ENCODE results near the gene BCDIN3D. TPM values are rescaled to one million over a fixed set of nuclear protein-coding genes. Genes with fewer than 3 reads are reported as not detected.

Gene BCDIN3D
- polyA plus RNA-seq, 1 donor (not counting 4 experiments of a cell fraction or from before 2014, with no cell fraction given): 3.7 TPM

DNA sequence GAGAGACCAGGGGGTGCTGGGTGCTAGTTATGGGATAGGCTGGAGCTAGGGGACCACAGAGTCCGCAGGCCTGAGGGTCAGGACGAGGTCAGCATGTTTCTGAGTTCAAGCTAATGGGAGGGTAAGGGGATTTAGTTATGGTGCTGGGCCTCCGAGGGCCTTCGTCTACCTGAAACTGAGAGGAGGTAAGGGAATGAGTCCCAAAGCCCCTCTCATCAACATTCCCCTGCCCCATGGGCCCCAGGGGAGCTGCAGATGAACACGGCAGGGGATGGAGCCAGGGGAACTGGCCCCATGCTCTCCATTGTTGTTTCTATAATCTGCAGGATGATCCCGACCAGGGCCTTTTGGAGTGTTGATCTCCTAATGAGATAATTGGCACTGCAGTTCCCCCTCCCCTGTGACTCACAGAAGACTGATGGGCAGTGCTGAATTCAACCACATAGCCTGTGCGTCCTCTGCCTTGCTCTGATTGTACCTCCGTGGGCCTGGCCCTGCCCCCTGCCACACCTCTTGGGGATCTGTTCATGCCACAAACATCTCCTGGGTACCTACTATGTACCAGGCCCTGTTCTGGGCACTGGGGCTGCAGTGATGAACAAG lies 39.4 kb upstream of the BCDIN3D start:
- DNase-seq (ENCODE audit: low read depth, low spot score): no peak
- Histone ChIP-seq H2AFZ (ENCODE audit: control insufficient read depth, low read length) (no peak overlapping the region), H3K9ac (ENCODE audit: control insufficient read depth, extremely low read depth, insufficient read depth, low read length) (no peak overlapping the region)

GRCh38 chr12:49881415-49882247 lies 38.7 kb upstream of the BCDIN3D start:
- dilution Hi-C loops (cut with MboI; ENCODE audit: extremely low pct_ligation_motif_present, low sequenced_read_pairs): no loop called here
- TF ChIP-seq EZH2 (IDR thresholded peaks at IDR 0.05; ENCODE audit: low read length): no peak
- TF ChIP-seq, protein P1, sequence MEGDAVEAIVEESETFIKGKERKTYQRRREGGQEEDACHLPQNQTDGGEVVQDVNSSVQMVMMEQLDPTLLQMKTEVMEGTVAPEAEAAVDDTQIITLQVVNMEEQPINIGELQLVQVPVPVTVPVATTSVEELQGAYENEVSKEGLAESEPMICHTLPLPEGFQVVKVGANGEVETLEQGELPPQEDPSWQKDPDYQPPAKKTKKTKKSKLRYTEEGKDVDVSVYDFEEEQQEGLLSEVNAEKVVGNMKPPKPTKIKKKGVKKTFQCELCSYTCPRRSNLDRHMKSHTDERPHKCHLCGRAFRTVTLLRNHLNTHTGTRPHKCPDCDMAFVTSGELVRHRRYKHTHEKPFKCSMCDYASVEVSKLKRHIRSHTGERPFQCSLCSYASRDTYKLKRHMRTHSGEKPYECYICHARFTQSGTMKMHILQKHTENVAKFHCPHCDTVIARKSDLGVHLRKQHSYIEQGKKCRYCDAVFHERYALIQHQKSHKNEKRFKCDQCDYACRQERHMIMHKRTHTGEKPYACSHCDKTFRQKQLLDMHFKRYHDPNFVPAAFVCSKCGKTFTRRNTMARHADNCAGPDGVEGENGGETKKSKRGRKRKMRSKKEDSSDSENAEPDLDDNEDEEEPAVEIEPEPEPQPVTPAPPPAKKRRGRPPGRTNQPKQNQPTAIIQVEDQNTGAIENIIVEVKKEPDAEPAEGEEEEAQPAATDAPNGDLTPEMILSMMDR (optimal IDR thresholded peaks at IDR 0.05 in 1 of 3, IDR thresholded peaks at IDR 0.05 in 1 of 3, conservative IDR thresholded peaks at IDR 0.05 in 1 of 3; ENCODE audit: extremely low read depth in 1 of 3, insufficient read depth in 2 of 3, low read length in 3 of 3): no peak
- Histone ChIP-seq H3K9me3 (ENCODE audit: control insufficient read depth, low read depth, low read length) (peaks cover 3% of the 10 kb centered on the region), H3K9ac (ENCODE audit: control insufficient read depth, extremely low read depth, insufficient read depth, low read length) (no peak overlapping the region), H3K27ac (ENCODE audit: control insufficient read depth, insufficient read depth, low read length) (no peak overlapping the region), H3K9me1 (ENCODE audit: control insufficient read depth, extremely low read depth, insufficient read depth, low read length) (no peaks in the 10 kb centered on the region), H4K20me1 (ENCODE audit: control insufficient read depth, extremely low read depth, insufficient read depth, low read length) (no peaks in the 10 kb centered on the region), H3K27me3 (ENCODE audit: control insufficient read depth, extremely low read depth, insufficient read depth, low read length) (peaks cover 6% of the 10 kb centered on the region), H3K4me2 (ENCODE audit: control insufficient read depth, extremely low read depth, insufficient read depth, low read depth, low read length) (no peak overlapping the region), H3K36me3 (ENCODE audit: control insufficient read depth in 2 of 2, extremely low read depth in 1 of 2, insufficient read depth in 2 of 2, low read length in 2 of 2) (no peaks in the 10 kb centered on the region), H3K4me1 (ENCODE audit: control insufficient read depth, extremely low read depth, insufficient read depth, low read length) (no peaks in the 10 kb centered on the region), H3K4me3 (ENCODE audit: control insufficient read depth in 2 of 3, extremely low read depth in 1 of 3, insufficient read depth in 2 of 3, low read depth in 1 of 3, low read length in 3 of 3) (no peak overlapping the region), H2AFZ (ENCODE audit: control insufficient read depth, low read length) (no peak overlapping the region), H3K79me2 (ENCODE audit: control insufficient read depth, insufficient read depth, low read length) (no peaks in the 10 kb centered on the region)
- FAIRE-seq: no peak
- no peak for DNase-seq (ENCODE audit: low read depth, low spot score)

More for the DNA sequence above, 39.4 kb upstream of the BCDIN3D start:
- Histone ChIP-seq H3K27me3 (ENCODE audit: control insufficient read depth, extremely low read depth, insufficient read depth, low read length) (peaks cover 13% of the 10 kb centered on the region), H3K79me2 (ENCODE audit: control insufficient read depth, insufficient read depth, low read length) (no peaks in the 10 kb centered on the region), H3K4me3 (ENCODE audit: control insufficient read depth in 2 of 3, extremely low read depth in 1 of 3, insufficient read depth in 2 of 3, low read depth in 1 of 3, low read length in 3 of 3) (no peak overlapping the region), H3K27ac (ENCODE audit: control insufficient read depth, insufficient read depth, low read length) (no peak overlapping the region), H3K36me3 (ENCODE audit: control insufficient read depth in 2 of 2, extremely low read depth in 1 of 2, insufficient read depth in 2 of 2, low read length in 2 of 2) (no peaks in the 10 kb centered on the region), H3K9me3 (ENCODE audit: control insufficient read depth, low read depth, low read length) (peaks cover 3% of the 10 kb centered on the region), H3K9me1 (ENCODE audit: control insufficient read depth, extremely low read depth, insufficient read depth, low read length) (no peaks in the 10 kb centered on the region), H3K4me1 (ENCODE audit: control insufficient read depth, extremely low read depth, insufficient read depth, low read length) (no peaks in the 10 kb centered on the region), H4K20me1 (ENCODE audit: control insufficient read depth, extremely low read depth, insufficient read depth, low read length) (no peaks in the 10 kb centered on the region), H3K4me2 (ENCODE audit: control insufficient read depth, extremely low read depth, insufficient read depth, low read depth, low read length) (no peak overlapping the region)
- TF ChIP-seq, protein P1 (optimal IDR thresholded peaks at IDR 0.05 in 1 of 3, IDR thresholded peaks at IDR 0.05 in 1 of 3, conservative IDR thresholded peaks at IDR 0.05 in 1 of 3; ENCODE audit: extremely low read depth in 1 of 3, insufficient read depth in 2 of 3, low read length in 3 of 3): no peak
- no peak for TF ChIP-seq EZH2 (IDR thresholded peaks at IDR 0.05; ENCODE audit: low read length)
- dilution Hi-C loops (cut with MboI; ENCODE audit: extremely low pct_ligation_motif_present, low sequenced_read_pairs): no loop called here
- no peak for FAIRE-seq

Data from keratinocyte (primary cell).